Non-pigmented ciliary epithelial cell (primary cell): ENCODE data around the gene THSD7B.
"Not testable (repeated sequence)": the region's sequence is repeated elsewhere in the genome, so short reads cannot be mapped to it uniquely, and the experiment has no call there.

Experiments used
- DNase-seq: peaks from one replicate; pipeline ENCODE4 v3.0.0-alpha.2; 2010; ENCODE audit warnings: low read depth

The THSD7B gene

DNA sequence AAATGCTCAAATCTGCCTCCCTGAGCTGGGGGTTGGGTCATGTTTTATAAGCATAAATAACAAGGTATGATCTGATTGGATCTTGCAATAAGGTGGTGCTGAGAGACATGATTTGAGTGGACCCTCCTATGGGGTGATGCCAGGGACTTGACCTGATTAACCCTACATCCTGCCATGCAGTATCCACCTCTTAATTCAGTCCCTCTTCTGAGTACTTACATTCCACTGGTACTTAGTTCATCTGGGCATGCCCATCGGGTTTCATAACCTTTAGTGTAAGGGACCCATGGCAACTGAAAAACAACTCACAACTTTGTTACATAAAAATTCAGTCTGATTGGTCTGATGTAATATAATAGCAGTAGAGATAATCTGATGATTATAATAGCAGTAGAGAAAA lies 801.0 kb downstream of the THSD7B start:
- no peak for DNase-seq

DNA sequence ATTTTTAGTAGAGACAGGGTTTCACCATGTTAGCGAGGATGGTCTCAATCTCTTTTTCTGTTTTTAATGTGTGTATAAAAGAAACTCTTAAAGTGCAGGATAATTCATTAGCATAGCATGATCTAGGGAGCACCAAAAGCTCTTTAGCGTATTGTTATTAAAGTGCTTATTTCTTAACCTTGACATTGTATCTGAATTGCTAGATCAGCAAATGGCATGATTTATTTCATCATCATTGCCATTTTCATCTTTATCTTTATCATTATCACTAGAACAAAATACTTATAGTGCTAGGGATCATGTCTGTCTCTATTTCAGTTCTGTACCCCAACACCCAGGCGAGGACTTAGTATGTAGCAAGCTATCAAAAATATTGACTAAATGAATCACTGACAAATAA lies 805.1 kb downstream of the THSD7B start:
- DNase-seq: no peak

GRCh38 chr2:137587834-137588233 lies 822.5 kb downstream of the THSD7B start:
- DNase-seq: not testable (repeated sequence)

DNA sequence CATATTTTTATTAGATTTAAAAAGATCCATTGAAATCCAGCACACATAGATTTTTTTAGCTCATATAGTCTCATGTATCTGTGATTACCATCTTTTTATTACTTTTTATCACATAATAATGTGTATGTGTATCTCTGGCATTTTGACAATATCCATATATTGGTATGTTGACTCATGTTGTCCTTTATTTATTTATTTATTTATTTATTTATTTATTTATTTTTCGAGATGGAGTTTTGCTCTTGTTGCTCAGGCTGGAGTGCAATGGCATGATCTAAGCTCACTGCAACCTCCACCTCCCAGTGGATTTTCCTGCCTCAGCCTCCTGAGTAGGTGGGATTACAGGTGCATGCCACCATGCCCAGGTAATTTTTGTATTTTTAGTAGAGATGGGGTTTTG lies 823.2 kb downstream of the THSD7B start:
- DNase-seq: not testable (repeated sequence)

DNA sequence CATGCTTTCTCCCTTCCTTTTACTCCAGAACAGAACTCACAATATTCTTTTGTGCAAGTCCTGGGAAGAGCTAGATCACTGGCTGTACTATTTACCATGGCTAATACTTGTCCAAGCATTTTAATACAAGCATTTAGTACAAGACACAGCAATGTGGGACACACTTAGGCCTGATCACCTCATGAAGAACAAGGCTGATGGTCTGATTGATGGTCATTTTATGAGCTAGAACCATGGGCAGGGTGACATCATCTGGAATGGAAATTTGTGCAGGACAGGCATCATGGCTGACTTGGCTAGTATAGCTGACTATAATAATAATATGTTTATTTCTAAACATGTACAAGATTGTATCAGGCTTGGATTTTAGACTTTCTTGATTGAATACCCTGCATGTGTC lies 824.8 kb downstream of the THSD7B start:
- DNase-seq: no peak

DNA sequence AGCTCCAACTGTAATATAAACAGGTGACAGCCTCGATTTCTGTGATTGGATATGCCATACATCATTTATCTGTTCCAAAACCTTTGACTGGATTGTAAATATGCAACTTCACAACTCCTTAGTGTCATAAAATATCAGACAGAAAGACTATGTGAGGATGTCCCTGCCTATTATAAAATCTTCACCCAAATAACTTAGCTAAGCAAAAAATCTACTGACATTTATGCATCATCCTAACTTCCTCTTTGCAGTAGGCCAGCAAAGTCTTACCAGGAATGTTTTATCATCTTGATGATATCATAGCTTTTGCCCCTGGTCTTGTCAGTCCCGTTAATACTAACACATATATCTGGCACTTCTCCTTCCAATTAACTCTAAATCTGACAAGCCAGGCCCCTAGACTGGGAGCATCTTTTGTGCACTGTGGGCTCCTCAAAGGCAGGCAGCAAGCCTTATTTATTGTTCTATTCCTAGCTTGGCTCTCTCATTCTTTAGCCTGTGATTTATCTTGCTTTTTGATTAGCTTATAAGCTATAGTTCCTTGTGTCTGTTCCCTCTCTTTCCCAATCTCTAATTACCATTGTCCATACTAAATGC lies 842.5 kb downstream of the THSD7B start:
- DNase-seq: no peak

DNA sequence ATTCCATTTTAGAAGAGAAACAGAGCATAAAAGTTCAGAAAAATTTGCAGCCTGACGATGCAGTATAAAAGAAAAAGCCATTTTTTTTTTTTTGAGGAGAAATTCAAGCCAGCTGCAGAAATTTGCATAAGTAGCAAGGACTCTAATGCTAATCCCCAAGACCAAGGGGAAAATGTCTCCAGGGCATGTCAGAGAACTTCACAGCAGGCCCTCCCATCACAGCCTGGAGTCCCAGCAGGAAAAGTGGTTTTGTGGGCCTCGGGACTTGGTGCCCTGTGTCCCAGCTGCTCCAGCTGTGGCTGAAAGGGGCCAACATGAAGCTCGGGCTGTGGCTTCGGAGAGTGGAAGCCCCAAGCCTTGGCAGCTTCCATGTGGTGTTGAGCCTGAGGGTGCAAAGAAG lies 873.6 kb downstream of the THSD7B start:
- no peak for DNase-seq

GRCh38 chr2:137644731-137645130 lies 879.4 kb downstream of the THSD7B start:
- DNase-seq: no peak

DNA sequence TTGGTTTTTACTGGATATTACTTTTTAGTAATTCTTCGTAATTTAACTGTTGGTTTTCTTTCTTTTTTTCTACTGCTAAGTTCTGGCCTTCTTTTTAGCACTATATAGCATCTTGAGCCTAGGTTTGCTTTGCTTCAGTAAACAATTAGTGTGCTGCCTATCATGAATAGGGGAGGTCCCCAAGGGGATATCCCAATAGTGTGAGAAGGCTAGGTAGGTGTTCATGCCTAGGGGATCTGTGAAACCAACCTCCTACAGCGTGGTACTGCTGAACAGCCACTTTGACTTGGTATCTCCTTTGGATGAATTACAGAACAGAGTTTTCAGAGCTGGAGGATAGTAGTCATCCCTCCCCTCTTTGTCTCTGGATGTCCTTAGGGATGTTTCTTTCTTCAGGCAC lies 888.7 kb downstream of the THSD7B start:
- no peak for DNase-seq

- no peak for DNase-seq
Observed at GRCh38 chr2:137655814-137656213, 890.5 kb downstream of the THSD7B start.

DNA sequence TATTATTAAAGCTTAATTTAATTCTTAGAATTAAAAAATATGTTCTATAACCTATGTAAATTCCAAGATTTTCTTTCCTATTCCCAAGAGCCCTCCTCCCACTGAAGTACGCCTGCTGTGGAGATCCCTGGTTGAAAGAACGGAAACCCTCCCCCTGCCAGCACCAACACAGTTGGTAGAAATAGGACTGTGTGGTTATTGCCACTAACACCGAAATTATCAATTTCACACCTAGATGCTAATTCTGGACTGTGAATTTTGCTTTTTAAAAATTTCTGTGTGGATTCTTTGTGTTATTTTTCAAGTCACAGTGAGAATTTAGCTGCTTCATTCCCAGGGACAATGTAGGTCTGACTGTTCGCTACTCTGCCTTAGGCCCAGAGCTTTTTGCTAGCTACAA lies 893.1 kb downstream of the THSD7B start:
- DNase-seq: no peak

- no peak for DNase-seq
Observed at GRCh38 chr2:137659616-137660015, 894.3 kb downstream of the THSD7B start.

- no peak for DNase-seq
Observed at GRCh38 chr2:137670111-137670510, 904.8 kb downstream of the THSD7B start.

DNA sequence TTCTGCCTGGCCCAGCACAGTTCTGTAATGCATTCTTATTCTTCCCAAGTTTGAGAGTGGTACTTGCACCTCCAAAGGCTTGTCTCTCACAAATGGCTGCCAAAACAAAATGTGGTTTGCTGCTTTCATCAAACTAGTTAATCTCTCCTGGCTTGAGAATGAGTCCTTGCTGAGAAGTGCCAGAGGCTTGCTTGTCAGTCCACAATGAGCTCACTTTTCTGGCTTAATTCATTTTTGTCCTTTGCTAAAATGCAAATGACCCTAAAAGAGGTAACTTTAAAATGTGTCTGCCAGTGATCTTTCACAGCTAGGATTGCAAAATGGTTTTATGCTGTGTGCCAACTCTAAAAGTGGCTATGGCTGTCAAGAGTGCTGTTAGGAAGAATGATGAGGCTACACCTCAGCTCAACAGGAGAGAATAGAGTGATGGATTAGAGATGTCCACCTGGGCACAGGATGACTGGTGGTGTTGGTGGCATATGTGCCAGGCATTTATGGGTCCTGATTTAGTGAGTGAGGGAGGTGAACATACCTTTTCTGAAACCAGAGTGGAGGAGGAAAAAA lies 907.7 kb downstream of the THSD7B start:
- no peak for DNase-seq

GRCh38 chr2:137674991-137675390 lies 909.6 kb downstream of the THSD7B start:
- no peak for DNase-seq

GRCh38 chr2:137675584-137676327 lies 910.4 kb downstream of the THSD7B start:
- no peak for DNase-seq

GRCh38 chr2:137676346-137676745 lies 911.0 kb downstream of the THSD7B start:
- DNase-seq: no peak

DNA sequence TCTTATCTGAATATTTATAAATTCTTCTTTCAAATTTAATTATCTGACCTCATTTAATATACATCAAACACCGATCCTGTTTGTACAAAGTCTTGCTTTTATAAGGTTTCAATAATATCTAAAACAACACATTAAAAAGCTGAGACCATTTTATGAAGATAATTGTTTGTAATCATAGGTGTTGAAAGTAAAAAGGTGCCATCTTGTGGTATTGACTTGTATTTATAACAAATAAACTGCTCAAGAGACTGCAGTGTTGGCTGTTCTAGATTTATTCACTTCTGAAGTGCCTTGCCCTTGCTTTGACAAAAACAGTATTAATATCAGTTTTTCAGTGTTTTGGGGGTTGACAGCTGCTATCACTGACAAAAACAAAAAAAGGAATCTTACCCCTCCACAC lies 912.1 kb downstream of the THSD7B start:
- DNase-seq: no peak

- DNase-seq: peak; percentile 55
Observed at GRCh38 chr2:137689549-137689948, 924.2 kb downstream of the THSD7B start.

- no peak for DNase-seq
Observed at GRCh38 chr2:137693534-137693933, 928.2 kb downstream of the THSD7B start.

GRCh38 chr2:137696916-137697315 lies 931.6 kb downstream of the THSD7B start:
- DNase-seq: no peak

DNA sequence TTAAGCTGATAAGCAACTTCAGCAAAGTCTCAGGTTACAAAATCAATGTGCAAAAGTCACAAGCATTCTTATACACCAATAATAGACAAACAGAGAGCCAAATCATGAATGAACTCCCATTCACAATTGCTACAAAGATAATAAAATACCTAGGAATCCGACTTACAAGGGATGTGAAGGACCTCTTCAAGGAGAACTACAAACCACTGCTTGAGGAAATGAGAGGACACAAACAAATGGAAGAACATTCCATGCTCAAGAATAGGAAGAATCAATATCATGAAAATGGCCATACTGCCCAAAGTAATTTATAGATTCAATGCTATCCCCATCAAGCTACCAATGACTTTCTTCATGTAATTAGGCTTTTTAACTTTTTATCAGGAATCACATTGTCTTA lies 934.9 kb downstream of the THSD7B start:
- DNase-seq: not testable (repeated sequence)

GRCh38 chr2:137700681-137701080 lies 935.3 kb downstream of the THSD7B start:
- no peak for DNase-seq

- DNase-seq: no peak
Observed at GRCh38 chr2:137705296-137705695, 940.0 kb downstream of the THSD7B start.
